ENCODE data around the gene PPP1R15A.

DNA sequence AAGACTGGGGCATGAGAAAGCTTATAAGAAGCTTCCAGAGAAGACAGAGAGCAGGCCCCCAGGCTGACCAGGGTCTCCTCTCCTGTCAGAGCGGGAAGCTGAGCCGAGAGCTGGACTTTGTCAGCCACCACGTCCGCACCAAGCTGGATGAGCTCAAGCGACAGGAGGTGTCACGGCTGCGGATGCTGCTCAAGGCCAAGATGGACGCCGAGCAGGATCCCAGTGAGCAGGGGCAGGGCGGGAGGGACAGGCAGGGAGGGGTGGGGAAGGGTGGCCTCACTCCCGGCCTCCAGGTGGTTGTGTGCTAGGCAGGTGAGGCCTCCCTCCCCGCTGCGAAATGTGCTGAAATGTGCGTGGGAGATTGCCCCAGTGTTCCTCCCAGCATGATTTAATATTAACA, 33.4 kb downstream of the PPP1R15A start:
- TF ChIP-seq, protein P1, sequence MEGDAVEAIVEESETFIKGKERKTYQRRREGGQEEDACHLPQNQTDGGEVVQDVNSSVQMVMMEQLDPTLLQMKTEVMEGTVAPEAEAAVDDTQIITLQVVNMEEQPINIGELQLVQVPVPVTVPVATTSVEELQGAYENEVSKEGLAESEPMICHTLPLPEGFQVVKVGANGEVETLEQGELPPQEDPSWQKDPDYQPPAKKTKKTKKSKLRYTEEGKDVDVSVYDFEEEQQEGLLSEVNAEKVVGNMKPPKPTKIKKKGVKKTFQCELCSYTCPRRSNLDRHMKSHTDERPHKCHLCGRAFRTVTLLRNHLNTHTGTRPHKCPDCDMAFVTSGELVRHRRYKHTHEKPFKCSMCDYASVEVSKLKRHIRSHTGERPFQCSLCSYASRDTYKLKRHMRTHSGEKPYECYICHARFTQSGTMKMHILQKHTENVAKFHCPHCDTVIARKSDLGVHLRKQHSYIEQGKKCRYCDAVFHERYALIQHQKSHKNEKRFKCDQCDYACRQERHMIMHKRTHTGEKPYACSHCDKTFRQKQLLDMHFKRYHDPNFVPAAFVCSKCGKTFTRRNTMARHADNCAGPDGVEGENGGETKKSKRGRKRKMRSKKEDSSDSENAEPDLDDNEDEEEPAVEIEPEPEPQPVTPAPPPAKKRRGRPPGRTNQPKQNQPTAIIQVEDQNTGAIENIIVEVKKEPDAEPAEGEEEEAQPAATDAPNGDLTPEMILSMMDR (IDR thresholded peaks at IDR 0.05; ENCODE audit: low read length), result no peak
- TF ChIP-seq EZH2 (IDR thresholded peaks at IDR 0.05; ENCODE audit: borderline replicate concordance, low read length), result no peak
